HS-27A (cell line): ENCODE data around the gene NMNAT2.

Experiments used
- DNase-seq: peaks from one replicate; pipeline ENCODE4 v3.0.0-alpha.2; 2012; ENCODE audit warnings: low read depth, missing footprints

The NMNAT2 gene

GRCh38 chr1:183365093-183365492 lies 53.1 kb downstream of the NMNAT2 start:
- no peak for DNase-seq

- DNase-seq, result no peak
Measured at GRCh38 chr1:183363972-183364371, 54.2 kb downstream of the NMNAT2 start.

- DNase-seq, result no peak
Measured at GRCh38 chr1:183361081-183361480, 57.1 kb downstream of the NMNAT2 start.

GRCh38 chr1:183360473-183360872 lies 57.7 kb downstream of the NMNAT2 start:
- no peak for DNase-seq

GRCh38 chr1:183356534-183357182 lies 61.5 kb downstream of the NMNAT2 start:
- DNase-seq, result no peak

- no peak for DNase-seq
Measured at GRCh38 chr1:183355797-183356196, 62.4 kb downstream of the NMNAT2 start.

GRCh38 chr1:183355181-183355580 lies 63.0 kb downstream of the NMNAT2 start:
- DNase-seq, result no peak

- DNase-seq, result no peak
Measured at GRCh38 chr1:183353597-183353996, 64.6 kb downstream of the NMNAT2 start.

GRCh38 chr1:183349201-183349711 lies 68.9 kb downstream of the NMNAT2 start:
- no peak for DNase-seq

- no peak for DNase-seq
Measured at GRCh38 chr1:183346276-183346732, 71.9 kb downstream of the NMNAT2 start.

GRCh38 chr1:183339556-183340167 lies 78.5 kb downstream of the NMNAT2 start:
- no peak for DNase-seq

GRCh38 chr1:183331091-183331742 lies 87.0 kb downstream of the NMNAT2 start:
- DNase-seq, result no peak

GRCh38 chr1:183330335-183330734 lies 87.8 kb downstream of the NMNAT2 start:
- no peak for DNase-seq

GRCh38 chr1:183328371-183328770 lies 89.8 kb downstream of the NMNAT2 start:
- DNase-seq, result no peak

- DNase-seq, result no peak
Measured at GRCh38 chr1:183327434-183328290, 90.5 kb downstream of the NMNAT2 start.

- DNase-seq, result no peak
Measured at GRCh38 chr1:183323849-183324683, 94.1 kb downstream of the NMNAT2 start.

- no peak for DNase-seq
Measured at GRCh38 chr1:183319606-183320005, 98.6 kb downstream of the NMNAT2 start.

- no peak for DNase-seq
Measured at GRCh38 chr1:183319051-183319450, 99.1 kb downstream of the NMNAT2 start.

- DNase-seq, result no peak
Measured at GRCh38 chr1:183318433-183318832, 99.7 kb downstream of the NMNAT2 start.

GRCh38 chr1:183315991-183316758 lies 102.0 kb downstream of the NMNAT2 start:
- DNase-seq, result no peak
